ENCODE measurements around the gene MDFI. TPM values are rescaled to one million over a fixed set of nuclear protein-coding genes. Genes with fewer than 3 reads are reported as not detected.
A peak's percentile ranks its signal among the peaks of the same experiment; 100 is the strongest.

MDFI gene
- polyA plus RNA-seq, 1 donor, result 41.3 TPM

DNA sequence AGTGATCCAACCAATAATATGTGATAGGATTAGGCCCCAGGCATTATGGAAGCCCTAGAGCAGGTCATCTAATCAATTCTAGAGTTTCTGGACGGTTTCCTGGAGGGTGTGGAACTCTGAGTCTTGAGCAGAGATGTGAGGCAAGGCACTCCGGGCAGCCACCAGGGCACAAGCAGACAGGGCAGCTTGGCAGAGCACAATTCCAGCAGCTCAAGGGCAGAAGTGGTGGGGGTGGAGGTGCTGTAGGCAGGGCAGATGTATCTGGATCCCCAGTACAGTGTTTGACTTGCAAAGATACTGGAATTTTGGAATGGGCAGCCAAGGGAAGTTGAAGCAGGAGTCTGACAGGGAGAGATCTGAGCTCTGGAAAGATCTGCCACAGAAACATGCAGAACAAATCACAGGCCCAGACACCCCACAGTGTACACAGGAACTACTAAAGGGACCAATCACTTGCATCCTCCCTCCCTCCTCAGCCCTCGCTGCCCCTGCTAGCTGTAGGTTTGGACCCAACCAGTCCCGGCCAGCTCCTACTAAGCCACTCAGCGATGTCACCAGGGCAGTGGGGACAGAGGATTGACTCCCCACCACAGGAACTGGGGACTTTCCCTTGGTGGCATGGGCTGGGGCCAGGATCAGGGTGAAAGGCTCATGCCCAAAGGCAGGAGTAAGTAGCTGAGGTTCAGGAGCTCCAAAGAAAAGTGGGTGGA is 50.1 kb downstream of the MDFI start:
- DNase-seq (ENCODE audit: low read depth), result no peak

DNA sequence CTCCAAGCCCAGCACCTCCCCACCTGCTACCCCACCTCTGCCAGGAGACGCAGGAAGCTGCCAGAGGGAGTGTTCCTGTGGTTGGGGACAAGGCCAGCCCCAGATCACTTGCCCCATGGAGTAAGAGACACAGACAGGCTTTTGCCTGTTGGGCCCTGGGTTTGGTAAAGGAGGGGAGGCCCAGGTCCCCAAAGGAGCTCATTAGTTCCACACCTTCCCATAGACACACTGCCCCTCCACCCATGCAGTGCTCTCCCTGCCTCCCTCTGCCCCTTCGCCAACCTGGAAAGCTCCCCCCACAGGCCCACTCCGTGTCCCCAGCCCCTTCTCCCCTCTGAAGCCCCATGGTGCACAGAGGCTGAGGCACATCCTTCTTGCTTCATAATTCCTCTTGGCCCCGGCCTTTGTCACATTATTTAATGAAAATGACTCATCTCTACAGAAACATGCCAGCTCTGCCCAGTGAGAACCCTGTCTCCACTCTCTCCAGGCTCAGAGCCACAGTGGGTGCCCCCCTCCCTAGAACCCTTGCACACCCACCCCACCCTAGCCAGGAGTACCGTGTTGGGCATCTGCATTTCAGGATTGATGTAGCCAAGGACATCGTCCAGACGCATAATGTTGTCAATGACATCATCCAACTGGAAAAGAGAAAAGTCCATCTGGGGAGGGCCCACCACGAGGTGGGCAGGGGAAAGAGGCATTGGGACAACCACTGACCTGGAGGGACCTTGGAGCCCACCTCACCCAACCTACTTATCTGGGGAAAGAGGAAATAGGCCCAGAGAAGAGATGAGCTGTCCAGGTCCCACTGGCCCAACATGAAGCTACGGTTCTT is 51.1 kb downstream of the MDFI start:
- no peak for DNase-seq (ENCODE audit: low read depth)

DNA sequence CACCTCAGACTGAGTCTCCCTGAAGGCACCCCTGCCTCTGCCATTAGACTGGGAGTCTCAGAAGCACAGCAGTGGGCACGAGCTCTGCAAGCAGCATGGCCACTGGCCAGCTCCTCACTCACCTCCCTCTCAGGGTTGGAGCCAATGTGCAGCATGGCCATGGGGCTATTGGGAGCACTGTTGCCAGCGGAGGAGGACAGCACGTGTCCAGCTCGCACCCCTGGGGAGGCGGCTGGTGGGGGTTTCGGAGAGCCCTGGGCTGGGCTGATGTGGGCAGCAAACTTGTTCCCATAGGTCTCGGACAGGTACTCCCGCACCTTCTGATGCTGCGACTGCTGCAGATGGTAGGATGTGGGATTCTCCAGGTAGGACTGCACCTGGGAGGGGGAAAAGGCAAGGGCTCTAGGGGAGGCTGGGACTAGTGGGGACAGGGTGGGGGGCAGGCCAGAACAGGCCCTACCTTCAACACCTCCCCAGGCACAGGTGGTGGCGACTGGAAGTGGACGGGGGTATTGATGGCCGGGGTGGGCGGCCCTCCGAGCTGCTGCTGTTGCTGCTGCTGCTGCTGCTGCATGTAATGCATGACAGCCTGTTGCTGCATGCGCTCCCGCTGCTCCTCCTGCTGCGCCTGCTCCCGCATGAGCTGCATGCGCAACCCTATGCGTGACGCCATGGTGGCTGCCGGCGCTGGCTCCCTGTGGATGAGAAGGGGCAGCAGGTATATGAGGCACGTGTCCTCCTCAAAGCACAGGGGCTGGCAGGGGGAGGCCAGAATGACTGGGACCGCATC is 52.5 kb downstream of the MDFI start:
- no peak for DNase-seq (ENCODE audit: low read depth)

DNA sequence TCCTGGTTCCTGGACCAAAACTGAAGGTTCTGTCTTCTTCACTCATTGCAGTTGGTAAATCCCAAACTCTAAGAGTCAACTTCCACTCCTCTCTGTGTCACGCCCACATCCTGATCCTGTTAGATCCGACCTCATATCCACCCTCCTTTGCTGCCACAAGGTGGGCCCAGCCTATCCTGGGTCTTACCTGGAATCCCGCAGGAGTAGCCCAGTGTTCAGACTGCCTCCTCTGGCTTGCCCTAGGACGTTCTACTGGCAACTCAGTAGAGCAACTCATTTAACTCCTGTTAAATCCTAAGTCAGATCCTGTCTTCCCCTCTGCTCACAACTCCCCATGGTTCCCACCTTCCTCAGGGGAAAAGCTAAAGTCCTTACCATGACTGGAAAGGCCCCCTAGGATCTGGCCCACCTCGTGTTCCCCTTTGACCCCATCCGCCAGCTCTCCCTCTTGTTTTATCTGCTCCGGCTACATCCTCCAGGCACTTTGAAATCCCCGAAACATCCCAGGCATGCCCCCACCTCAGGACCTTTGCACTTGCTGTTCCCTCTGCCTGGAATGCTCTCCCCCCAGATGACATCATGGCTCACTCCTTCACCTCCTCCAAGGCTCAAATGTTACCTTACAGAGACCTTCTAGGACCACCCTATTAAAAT is 53.3 kb downstream of the MDFI start:
- DNase-seq (ENCODE audit: low read depth), result no peak

DNA sequence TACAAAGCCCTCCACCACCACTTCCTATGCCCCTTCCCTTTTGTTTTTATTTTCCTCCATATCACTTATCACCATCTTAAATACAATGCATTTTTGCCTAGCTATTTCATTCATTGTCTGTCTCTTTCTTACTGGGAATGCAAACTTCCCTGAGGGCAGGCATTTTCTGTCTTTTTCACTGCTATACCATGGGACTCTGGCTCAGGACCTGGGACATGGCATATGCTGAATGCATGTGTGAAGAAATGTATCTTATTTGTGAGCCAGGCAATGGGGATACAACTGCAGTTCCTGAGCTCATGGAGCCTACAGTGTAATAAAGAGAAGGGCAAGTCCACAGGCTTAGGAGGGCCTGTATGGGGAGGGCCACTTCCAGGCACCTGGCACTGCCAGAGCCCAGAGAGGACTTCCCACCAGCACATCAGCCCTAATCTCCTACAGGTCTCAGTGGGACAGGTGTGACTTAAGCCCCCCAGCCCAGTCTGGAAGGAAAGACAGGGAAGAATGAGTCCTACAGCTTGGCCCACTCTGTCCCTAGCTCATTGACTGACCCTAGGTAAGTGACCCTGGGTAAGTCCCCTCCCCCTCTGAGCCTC is 53.9 kb downstream of the MDFI start:
- DNase-seq (ENCODE audit: low read depth), result no peak

DNA sequence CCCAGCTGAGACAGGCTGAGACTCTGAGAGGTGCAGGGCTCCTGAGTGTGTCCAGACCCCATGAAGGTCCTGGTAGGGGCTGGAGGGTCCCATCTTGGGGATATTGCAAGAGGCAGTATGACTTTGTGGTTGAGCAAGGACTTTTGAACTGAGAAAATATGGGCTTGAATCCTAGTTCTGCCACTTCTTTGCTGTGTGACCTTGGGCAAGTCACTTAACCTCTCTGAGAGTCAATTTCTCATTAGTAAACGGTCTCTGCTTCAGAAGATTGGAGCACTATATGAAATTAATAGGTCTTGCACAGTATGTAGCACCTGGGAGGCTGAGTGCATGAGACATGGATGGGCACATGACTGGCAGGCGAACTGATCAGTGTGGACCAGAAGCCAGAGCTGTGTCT is 54.5 kb downstream of the MDFI start:
- DNase-seq (ENCODE audit: low read depth), result no peak

DNA sequence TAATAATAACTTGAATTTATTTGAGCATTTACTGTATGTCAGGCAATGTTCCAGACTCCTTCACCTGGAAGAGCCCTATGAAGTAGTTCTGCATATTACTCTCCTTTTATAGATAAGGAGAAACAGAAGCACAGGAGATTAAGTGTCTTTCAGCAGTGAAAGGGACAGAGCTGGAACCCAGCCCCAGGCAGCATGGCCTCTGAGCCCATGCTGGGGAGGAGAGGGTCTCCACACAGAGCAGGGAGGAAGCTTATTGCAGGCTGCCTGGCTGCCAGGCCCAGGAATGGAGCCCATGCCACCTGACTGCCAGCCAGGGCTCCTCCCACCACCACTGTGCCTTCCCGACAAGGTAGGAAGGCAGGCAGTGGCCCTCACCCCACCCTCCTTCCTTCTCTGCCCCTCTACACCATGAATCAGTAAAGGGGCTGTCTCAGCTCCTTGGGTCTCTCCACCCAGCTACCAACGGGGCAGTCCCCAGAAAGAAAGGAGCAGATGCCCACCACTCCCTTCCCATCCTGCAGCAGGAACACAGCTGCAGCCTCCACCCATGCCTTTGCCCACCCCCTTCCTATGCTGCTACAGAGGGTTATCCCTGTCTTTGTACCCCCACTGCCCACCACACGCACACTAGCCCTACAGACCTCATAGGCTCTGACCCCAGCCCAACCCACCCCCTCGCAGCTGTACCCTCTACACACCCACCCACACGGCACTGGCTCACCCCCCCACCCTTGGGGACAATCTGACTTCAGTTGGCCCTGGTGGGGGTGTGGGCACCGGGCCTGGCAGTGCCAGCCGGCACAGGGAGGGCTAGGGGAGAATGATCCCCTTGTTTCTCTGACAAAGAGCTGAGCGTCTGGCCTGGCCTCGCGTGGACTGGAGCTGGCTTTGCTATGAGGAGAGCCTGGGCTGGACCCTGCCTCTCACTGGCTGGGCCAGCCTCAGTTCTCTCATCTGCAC is 55.3 kb downstream of the MDFI start:
- no peak for DNase-seq (ENCODE audit: low read depth)

DNA sequence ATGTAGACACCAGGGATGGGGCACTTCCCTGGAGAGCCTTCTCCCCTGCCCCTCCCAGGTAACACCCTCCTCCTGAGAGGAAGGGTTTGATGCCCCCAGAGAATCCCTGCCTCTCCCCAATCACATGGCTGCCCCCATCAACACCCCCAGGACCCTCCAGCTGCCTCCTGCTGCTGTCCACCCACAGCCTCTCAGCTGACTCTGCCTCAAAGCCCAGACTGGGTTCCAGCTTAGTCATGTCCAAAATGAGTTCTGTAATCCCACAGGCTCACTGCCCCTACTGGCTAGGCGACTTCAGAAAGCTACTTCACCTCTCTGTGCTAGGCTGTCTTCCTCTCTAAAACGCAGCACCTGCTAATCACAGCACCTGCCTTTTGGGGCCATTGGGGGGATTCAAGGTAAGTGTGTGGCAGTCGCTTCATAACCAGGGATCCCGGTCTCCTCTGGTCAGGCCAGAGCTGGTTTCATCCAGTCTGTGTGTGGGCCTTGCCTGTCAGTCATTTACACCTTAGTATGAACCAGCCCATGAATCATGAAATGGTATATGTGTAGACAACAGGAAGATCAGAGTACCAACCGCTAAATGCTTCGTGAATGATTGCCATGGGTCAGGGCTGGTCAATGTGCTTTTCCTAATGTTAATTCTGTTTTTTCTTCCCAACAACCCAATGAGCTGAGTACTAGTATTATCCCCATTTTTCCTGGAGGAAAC is 56.7 kb downstream of the MDFI start:
- no peak for DNase-seq (ENCODE audit: low read depth)

DNA sequence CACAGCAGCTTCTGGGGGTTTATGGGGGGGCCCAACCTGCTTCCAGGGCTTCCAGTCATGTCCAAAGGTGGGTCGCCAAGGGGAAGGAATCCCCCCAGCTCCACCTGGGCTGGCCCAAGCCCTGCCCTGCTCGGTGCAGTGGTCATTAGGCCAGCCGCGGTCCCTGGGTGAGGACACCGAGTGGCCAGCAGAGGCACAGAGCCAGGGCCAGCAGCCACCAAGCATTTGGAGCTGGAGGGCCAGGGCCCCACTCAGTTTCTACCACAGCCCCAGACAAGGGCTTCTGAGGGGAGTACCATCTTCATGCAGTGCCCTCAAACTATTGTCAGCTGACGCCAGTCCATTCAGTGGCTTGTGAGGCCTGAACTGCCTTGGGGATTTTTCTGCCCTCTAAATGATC is 57.6 kb downstream of the MDFI start:
- no peak for DNase-seq (ENCODE audit: low read depth)

DNA sequence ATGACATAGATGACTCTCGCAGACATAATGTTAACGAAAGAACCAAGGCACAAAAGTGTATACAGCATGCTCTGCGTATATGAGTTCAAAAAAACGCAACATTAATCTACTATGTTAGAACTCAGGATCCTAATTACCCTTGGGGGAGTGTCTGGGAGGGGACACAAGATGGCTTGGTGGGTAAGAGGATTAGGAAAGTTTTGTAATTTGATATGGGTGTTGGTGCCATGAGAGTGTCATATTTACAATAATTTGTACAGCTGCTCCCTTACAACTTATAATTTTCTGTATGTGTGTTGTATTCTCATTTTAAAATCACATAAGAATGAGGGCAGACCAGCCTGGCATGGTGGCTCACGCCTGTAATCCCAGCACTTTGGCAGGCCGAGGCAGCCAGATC is 58.5 kb downstream of the MDFI start:
- no peak for DNase-seq (ENCODE audit: low read depth)

DNA sequence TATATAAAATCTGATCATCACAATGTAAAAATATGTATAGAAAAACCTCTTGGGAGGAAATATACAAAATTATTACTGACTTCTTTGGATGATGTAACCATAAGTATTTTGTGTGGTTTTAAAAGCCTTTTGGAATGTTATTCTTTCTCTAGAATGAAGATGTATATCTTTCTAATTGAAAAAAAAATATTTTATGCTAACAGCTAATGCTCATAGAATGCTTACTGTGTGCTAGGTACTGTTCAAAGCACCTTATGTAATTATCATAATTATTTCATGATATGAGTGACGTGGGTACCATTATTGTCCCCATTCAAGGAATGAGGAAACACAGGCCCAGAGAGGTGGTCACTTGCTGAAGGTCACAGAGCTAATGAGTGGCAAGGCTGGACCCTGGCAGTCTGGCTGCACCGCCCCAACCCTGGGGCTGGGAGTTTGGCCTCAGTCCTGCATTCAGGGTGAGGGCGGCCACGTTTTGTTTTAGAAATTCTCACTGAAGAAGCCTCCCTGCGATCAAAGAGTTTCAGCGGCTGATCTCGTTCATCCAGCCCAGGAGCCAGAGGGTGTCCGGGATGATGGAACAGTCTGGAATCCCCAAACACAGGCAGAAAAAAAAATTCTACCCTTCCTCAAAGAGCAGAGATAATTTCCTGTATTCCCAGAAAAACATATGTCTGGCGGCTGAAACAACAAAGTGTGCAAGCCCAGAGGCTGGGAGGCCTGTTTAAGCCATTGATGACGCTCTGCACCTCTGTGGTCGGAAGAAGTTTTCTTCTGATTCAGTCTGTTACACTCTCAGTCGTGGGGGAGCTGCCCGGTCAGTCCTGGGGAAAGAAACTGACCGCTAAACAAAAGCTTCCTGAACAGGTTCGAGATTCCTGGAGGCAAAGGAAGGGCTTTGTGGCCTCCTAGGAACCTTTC is 59.9 kb downstream of the MDFI start:
- peak; percentile 68 for DNase-seq (ENCODE audit: low read depth)

DNA sequence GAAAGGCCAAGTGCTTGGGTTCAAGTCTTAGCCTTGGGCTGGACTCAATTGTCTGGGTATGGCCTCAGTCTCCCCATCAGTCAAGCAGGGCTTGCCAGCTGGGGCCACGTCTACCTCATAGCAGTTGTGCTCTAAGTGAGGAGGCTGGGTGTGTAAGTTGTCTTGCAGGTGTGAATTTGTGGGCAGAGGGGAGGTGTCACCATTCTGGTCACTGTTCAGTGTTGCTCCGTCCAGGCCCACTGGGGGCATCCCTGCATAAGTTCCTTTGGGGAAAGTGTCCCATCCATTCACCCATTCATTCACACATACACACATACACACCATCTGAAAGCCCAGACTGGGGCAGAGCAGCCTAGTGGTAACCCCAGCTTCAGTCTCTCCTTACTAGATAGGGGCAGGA is 60.8 kb downstream of the MDFI start:
- no peak for DNase-seq (ENCODE audit: low read depth)

DNA sequence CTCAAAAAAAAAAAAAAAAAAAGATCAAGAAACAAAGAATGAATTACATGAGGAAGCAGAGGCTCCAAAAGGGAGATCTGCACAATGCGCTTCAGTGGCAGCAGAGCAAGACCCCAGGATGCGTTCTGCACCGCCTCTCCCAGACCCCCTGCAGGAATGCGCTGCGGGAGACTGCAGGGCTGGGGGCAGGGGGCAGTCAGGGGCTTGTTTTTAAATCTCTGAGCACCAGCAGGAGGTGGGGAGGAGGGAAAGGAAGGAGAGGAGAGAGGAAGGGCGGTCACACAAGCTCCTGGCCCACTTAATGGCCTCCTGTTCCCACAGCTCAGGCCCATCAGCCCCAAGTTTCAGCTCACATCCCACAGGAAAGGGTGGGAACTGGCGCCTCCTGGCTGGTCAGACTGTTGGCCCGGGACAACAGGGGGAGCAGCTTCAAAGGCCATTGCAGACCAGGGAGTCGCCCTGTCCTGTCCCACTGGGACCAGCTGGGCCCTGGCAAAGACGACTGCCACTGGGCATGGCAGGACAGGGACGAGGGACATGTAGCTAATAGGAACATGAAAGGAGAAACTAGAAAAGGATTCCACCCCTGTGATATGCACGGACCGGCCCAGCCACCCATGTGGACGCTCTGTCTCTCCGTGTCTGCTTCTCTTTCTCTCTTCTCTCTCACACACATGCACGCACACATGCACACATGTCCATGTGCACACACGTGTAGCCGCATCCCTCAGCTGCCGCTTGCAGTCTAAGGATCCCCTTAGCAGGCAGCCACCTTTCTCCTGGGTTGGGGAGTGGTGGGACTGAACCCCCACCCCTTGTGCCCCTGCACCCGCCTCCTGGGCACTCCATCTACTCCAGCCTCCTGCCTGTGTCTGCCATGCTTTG is 62.4 kb downstream of the MDFI start:
- DNase-seq (ENCODE audit: low read depth), result no peak

DNA sequence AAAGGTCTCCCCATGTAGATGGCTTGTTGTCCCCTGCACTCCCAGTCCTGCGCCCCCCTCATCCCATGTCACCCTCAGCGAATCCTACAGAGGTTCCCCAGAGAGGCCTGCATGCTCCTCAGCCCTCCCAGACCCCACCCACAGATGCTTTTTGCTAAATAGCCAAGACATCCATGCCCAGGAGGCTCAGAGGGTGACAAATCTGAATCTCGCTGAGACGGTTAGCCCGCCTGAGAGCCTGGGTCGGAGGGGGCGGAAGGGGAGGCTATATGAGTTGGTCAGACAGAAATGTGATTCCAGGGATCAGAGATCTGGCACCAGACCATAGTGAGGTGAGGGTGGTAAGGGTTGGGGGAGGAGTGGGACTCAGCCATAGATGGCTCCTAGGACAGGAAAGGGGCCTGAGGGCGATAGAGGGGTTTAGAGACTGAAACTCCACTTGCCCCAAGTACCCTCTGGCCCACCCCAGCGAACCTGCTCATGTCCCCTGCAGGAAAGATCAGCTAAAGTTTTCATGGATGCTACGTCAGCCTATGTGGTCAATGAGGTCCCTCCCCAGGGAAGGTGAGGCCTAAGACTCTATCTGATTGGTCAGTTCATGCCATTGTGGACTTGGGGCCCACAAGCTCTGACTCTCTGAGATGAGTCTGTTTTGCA is 63.9 kb downstream of the MDFI start:
- no peak for DNase-seq (ENCODE audit: low read depth)

DNA sequence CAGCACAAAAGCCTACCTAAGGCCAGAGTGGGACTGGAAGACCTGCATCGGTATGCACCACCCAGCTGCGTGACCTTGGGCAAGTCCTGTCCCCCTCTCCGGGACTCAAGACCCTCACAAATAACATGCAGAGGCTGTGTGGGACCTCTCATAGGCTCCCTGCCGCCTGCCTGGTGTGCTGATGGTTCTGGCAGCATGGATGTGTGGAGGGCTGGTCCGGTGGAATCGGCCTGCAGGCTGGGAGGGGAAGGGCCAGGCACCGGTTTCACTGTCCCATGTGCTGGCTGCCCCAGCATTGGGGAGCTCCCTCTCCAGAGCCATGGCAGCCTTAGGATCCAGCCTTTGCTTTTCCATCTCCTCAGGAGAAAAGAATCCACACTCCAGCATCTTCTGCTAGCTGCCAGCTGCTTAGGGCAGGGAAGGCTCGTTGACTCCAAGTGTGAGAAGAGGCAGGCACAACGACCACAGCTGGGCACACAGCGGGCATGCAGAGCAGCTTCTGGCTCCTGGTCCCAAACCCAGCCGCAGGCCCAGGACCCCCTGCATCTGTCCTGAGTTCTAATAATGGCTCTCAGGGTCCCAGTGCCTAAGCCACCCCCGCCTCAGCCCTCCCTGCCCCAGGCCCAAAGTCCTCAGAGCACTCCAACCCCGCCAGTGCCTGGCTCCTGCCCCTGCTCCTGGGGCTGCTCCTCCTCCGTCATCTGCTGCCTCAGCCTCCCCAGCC is 64.7 kb downstream of the MDFI start:
- no peak for DNase-seq (ENCODE audit: low read depth)
